NCI-H1092 treated with DMSO at 0.1 percent for 48 hours (cell line): ENCODE results near the gene C12orf43.
"Not testable (repeated sequence)": the region's sequence is repeated elsewhere in the genome, so short reads cannot be mapped to it uniquely, and the experiment has no call there.

Experiments
- DNase-seq: peaks from one replicate; lab custom pipeline; 2025; lab: John Stamatoyannopoulos, UW

The C12orf43 gene, protein sequence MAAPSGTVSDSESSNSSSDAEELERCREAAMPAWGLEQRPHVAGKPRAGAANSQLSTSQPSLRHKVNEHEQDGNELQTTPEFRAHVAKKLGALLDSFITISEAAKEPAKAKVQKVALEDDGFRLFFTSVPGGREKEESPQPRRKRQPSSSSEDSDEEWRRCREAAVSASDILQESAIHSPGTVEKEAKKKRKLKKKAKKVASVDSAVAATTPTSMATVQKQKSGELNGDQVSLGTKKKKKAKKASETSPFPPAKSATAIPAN

GRCh38 chr12:121015825-121016766 is at the start of gene C12orf43:
Gene C12orf43 (minus strand): TSS chr12:121016487. CDS start chr12:121016474, 13 bp downstream.
- DNase-seq, result peak; percentile 71

DNA sequence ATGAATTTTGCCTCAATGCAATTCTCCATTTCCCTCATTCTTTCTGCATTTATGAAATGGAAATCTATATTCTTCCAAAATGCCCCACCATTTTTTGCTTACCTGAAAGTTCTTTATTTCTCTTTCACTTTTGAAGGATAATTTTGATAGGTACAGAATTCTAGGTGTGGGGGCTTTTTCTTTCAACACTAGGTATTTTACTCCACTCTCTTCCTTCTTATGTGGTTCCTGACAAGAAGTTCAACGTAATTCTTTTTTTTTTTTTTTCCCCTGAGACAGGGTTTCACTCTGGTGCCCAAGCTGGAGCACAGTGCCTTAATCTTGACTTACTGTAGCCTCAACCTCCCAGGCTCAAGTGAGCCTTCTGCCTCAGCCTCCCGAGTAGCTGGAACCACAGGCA is 49.1 kb upstream of the C12orf43 start:
- no peak for DNase-seq

- DNase-seq, result not testable (repeated sequence)
These were observed 48.3 kb upstream of the C12orf43 start for GRCh38 chr12:121064586-121064985.

DNA sequence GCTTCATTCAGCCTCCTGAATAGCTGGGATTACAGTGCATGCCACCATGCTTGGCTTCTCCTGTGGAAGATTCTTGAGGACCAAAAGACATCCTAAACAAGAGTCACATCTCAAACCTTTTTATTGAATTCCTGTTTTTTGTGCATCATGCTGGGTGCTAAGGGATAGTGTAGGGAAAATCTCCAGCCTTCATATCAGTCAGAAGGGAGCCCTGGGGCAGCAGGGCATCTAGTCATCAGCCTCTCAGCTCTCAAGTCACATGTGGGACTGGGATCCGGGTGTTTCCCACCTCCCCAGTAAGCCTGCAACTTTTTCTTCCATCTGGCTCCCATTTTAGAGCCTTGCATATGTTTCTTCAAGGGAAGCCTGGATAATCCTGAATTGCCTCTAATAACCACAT is 47.8 kb upstream of the C12orf43 start:
- no peak for DNase-seq

- DNase-seq, result no peak
These were observed 46.2 kb upstream of the C12orf43 start for GRCh38 chr12:121062391-121063045.

- DNase-seq, result no peak
These were observed 45.5 kb upstream of the C12orf43 start for GRCh38 chr12:121061831-121062230.

DNA sequence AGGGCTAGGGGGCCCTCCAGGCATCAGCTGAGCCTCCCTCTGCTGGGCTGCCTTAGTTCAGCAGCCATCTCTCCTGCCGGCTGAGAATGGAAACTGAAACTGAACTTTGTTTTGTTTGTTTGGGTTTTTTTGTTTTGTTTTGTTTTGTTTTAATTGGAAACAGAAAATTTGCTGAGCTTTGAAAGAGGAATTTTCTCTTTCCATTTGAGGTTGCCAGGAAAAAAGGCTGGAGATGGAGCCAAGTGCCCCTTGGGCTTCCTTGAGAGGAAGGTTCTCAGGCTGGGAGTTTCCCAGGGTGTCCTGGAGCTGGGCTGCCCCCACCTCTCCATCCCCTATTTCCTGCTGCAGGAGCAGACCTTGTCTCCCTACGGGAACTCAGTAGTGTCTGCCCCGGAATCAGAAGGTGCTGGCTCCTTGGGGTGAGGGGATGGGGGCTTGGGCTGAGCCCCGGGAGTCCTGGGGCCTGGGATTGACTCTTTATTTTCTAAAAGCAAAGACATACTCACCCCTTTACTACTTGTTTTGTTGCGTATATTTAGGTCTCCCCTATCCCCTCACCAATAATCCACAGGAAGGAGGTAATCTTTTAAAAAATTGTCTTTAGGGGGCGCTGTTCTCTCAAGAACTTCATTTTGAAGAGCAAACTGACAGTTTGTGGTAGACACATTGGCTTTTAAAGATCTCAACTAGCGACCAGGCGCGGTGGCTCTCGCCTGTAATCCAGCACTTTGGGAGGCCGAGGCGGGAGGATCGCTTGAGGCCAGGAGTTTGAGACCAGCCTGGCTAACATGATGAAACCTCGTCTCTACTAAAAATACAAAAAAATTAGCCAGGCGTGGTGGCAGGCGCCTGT is 44.1 kb upstream of the C12orf43 start:
- DNase-seq, result peak; percentile 5

GRCh38 chr12:121059031-121059898 is 43.0 kb upstream of the C12orf43 start:
- DNase-seq, result no peak

- DNase-seq, result no peak
These were observed 41.5 kb upstream of the C12orf43 start for GRCh38 chr12:121057794-121058193.

DNA sequence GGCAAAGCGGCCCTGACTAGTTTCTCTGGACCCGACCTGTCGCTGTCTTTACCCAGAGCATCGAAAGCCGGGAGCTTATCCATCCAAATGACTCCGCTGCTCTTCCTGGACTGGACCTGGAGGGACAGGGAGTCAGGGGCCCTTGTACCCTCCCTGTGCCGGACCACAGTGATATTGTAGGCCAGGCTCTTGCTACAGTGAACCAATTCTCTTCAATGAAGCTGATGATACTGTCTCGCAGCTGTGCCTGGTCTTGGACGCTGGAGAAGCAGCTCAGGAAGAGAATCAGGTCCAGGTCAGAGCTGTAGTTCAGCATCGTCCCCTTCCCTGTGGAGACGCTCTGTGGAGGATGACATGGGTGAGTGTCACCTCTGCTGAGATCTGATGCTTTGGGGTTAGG is 37.4 kb upstream of the C12orf43 start:
- DNase-seq, result no peak

DNA sequence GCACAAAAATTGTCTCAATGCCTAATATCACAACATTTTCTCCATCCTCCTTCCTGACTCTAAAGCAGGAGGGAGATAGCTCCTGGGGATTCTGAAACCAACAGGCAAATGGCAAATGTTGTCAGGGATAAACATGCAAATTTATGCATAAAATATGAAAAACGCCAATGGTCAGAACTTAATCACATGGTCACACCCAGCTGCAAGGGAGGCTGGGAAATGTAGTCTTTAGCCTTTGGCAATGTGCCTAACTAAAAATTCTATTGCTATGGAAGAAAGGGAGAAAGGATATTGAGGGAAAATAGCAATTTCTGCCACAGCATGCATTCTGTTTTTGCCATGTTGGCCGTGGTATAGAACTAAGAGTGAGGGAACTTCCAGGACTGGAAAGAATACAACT is 34.4 kb upstream of the C12orf43 start:
- DNase-seq, result no peak

- DNase-seq, result no peak
These were observed 32.2 kb upstream of the C12orf43 start for GRCh38 chr12:121048442-121048841.

GRCh38 chr12:121047400-121047799 is 31.1 kb upstream of the C12orf43 start:
- not testable (repeated sequence) for DNase-seq

GRCh38 chr12:121043067-121043466 is 26.8 kb upstream of the C12orf43 start:
- DNase-seq, result no peak

DNA sequence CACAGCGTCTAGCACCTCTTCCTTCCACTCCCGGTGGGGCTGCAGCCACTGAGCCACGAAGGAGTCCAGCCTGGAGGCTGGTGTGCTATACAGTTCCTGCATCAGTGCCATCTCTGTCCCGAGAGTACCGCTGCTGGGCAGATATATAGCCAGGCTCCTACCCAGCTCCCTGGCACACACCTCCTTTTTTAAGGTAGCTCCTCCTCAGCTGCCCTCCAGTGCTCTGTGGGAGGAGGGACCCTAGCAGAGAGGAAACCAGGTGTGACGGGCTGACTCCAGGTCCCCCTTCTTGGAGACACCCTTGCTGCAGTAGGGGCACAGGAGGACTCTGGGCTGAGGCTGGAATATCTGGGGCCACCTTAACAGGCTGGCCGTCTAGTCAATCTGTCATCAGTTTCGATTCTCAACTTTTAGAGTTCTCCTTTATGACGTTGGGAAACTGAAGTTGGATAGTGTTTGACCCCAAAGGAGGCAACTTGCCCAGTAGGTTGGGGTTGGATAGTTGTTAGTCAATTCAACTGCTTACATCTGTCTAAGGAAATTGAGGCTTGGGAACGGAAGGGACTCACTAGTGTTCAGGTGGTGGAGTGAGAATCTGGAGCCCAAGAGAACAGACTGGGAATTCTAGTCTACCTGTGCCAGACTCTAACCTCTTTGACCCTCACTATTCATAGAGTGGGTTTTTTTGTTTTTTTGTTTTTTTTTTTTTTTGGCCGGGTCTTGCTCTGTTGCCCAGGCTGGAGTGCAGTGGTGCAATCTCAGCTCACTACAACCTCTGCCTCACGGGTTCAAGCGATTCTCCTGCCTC is 22.8 kb upstream of the C12orf43 start, which contains the start of gene OASL:
TSS of gene OASL (minus strand) at position 386 of the 808 bp plus-strand sequence. CDS start at position 111, 275 bp downstream.
- no peak for DNase-seq

- no peak for DNase-seq
These were observed 20.6 kb upstream of the C12orf43 start for GRCh38 chr12:121036810-121037326.

- DNase-seq, result no peak
These were observed 18.5 kb upstream of the C12orf43 start for GRCh38 chr12:121034616-121035305.

- DNase-seq, result no peak
These were observed 17.5 kb upstream of the C12orf43 start for GRCh38 chr12:121033625-121034349.
